ENCODE results near the gene PLA2G4F.

Gene PLA2G4F

DNA sequence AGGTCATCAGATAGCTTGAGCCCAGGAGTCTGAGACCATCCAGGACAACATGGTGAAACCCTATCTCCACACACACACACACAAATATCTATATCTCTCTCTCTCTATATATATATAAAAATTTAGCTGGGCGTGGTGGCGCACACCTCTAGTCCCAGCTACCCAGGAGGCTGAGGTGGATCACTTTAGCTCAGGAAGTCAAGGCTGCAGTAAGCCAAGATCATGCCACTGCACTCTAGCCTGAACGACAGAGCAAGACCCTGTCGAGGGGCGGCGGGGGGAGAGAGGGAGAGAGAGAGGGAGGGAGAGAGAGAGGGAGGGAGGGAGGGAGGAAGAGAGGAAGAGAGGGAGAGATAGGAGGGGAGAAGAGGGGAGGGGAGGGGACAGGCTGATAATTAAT lies 28.0 kb downstream of the PLA2G4F start:
- Histone ChIP-seq H2AK5ac (ENCODE audit: low read length, severe bottlenecking) (no peak overlapping the region), H3K4me3 (ENCODE audit: insufficient read depth in 1 of 2, low read depth in 1 of 2, low read length in 2 of 2) (no peak overlapping the region), H3K14ac (ENCODE audit: low read length in 2 of 2) (no peak overlapping the region), H4K91ac (ENCODE audit: low read length) (no peak overlapping the region), H3K36me3 (ENCODE audit: control insufficient read depth in 1 of 2, insufficient read depth in 2 of 2, low read depth in 1 of 2, low read length in 2 of 2) (no peaks in the 10 kb centered on the region), H2BK5ac (ENCODE audit: low read depth, low read length, poor library complexity, severe bottlenecking) (no peak overlapping the region), H3K9ac (ENCODE audit: low read length) (no peak overlapping the region), H2BK12ac (ENCODE audit: low read length in 2 of 2) (no peak overlapping the region), H2BK15ac (ENCODE audit: low read depth, poor library complexity, severe bottlenecking) (no peak overlapping the region), H3K4ac (ENCODE audit: low read depth in 1 of 2, low read length in 2 of 2) (no peak overlapping the region), H3K79me1 (replicated peaks; ENCODE audit: low read length, poor library complexity, severe bottlenecking) (no peaks in the 10 kb centered on the region), H3K23ac (ENCODE audit: low read length in 2 of 2) (no peak overlapping the region), H3K27ac (ENCODE audit: low read length, poor library complexity, severe bottlenecking) (no peak overlapping the region), H2AFZ (ENCODE audit: low read depth, low read length) (no peak overlapping the region), H4K8ac (ENCODE audit: low read length) (no peak overlapping the region), H3K18ac (ENCODE audit: low read depth in 1 of 2, low read length in 2 of 2) (no peak overlapping the region), H3K4me2 (ENCODE audit: low read length, poor library complexity, severe bottlenecking) (no peak overlapping the region), H3K27me3 (ENCODE audit: control insufficient read depth in 1 of 2, insufficient read depth in 1 of 2, low read length in 2 of 2) (peaks cover 39 to 79% of the 10 kb centered on the region in 2 experiments), H3K9me3 (ENCODE audit: control insufficient read depth, low read length) (no peaks in the 10 kb centered on the region), H3K4me1 (ENCODE audit: control insufficient read depth, insufficient read depth, low read depth, low read length) (peaks cover 5% of the 10 kb centered on the region), H2BK120ac (ENCODE audit: low read depth, low read length) (no peak overlapping the region)
- WGBS = 74% methylated on average over 6 of the region's 6 CpGs
- DNase-seq = no peak

DNA sequence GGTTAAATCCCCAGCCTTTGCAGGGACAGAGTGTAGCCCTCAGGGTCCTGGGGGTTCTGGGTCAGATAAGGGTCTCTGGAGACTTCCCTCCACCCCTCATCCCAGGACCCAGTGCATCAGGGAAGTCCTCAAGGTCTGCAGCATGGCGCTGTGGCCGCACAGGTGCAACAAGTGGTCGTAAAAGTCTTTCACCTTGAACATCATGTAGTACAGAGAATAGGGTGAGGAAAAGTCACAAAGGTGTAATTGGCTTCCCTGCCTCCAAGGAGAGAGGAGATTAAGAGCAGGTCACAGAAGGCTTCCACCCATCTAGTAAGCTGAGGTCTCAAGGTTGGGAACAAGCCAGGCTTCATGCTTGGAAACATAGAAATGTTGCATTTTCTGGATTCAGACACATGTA lies 32.9 kb downstream of the PLA2G4F start:
- no peak for DNase-seq
- Histone ChIP-seq H4K91ac (ENCODE audit: low read length) (no peak overlapping the region), H3K9me3 (ENCODE audit: control insufficient read depth, low read length) (no peaks in the 10 kb centered on the region), H2BK12ac (ENCODE audit: low read length in 2 of 2) (no peak overlapping the region), H2AK5ac (ENCODE audit: low read length, severe bottlenecking) (no peak overlapping the region), H3K79me1 (replicated peaks; ENCODE audit: low read length, poor library complexity, severe bottlenecking) (no peaks in the 10 kb centered on the region), H3K4me3 (ENCODE audit: insufficient read depth in 1 of 2, low read depth in 1 of 2, low read length in 2 of 2) (no peak overlapping the region), H3K27me3 (ENCODE audit: control insufficient read depth in 1 of 2, insufficient read depth in 1 of 2, low read length in 2 of 2) (peaks cover 61 to 75% of the 10 kb centered on the region in 2 experiments), H3K23ac (ENCODE audit: low read length in 2 of 2) (no peak overlapping the region), H3K4ac (ENCODE audit: low read depth in 1 of 2, low read length in 2 of 2) (no peak overlapping the region), H2BK5ac (ENCODE audit: low read depth, low read length, poor library complexity, severe bottlenecking) (no peak overlapping the region), H4K8ac (ENCODE audit: low read length) (no peak overlapping the region), H3K14ac (ENCODE audit: low read length in 2 of 2) (no peak overlapping the region), H3K4me1 (ENCODE audit: control insufficient read depth, insufficient read depth, low read depth, low read length) (no peaks in the 10 kb centered on the region), H3K9ac (ENCODE audit: low read length) (no peak overlapping the region), H3K36me3 (ENCODE audit: control insufficient read depth in 1 of 2, insufficient read depth in 2 of 2, low read depth in 1 of 2, low read length in 2 of 2) (no peaks in the 10 kb centered on the region), H2BK120ac (ENCODE audit: low read depth, low read length) (no peak overlapping the region), H3K4me2 (ENCODE audit: low read length, poor library complexity, severe bottlenecking) (no peak overlapping the region), H3K27ac (ENCODE audit: low read length, poor library complexity, severe bottlenecking) (no peak overlapping the region), H3K18ac (ENCODE audit: low read depth in 1 of 2, low read length in 2 of 2) (no peak overlapping the region), H2AFZ (ENCODE audit: low read depth, low read length) (no peak overlapping the region), H2BK15ac (ENCODE audit: low read depth, poor library complexity, severe bottlenecking) (no peak overlapping the region)
- 85% methylated on average over 3 of the region's 3 CpGs for WGBS

DNA sequence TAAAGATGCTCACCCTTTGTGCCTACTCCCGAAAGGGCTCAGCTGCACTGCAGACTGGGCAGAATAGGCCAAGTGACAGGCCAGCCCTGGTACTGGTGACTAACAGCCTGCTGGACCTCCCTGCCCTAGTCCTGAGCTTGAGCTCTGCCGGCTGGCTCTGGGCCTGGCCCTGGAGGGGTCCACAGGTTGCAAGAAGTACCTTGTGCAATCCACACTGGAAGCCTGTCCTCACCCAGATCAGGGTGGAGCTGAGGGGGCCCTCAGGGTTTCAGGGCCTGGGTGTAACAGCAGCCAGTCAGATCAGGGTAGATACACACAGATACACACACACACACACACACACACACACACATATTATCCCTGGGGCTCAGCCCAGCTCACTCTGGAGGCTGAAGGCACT lies 34.8 kb downstream of the PLA2G4F start:
- H3K27ac ChIP-seq (ENCODE audit: low read length, poor library complexity, severe bottlenecking) = no peak overlapping the region
- no peak overlapping the region for H3K18ac ChIP-seq (ENCODE audit: low read depth in 1 of 2, low read length in 2 of 2)
- H2AK5ac ChIP-seq (ENCODE audit: low read length, severe bottlenecking) = no peak overlapping the region
- H3K4me1 ChIP-seq (ENCODE audit: control insufficient read depth, insufficient read depth, low read depth, low read length) = no peaks in the 10 kb centered on the region
- no peak for DNase-seq
- H3K27me3 ChIP-seq (ENCODE audit: control insufficient read depth in 1 of 2, insufficient read depth in 1 of 2, low read length in 2 of 2) = peaks cover 48 to 65% of the 10 kb centered on the region in 2 experiments
- no peak overlapping the region for H3K9ac ChIP-seq (ENCODE audit: low read length)
- no peaks in the 10 kb centered on the region for H3K79me1 ChIP-seq (replicated peaks; ENCODE audit: low read length, poor library complexity, severe bottlenecking)
- H4K91ac ChIP-seq (ENCODE audit: low read length) = no peak overlapping the region
- H2AFZ ChIP-seq (ENCODE audit: low read depth, low read length) = no peak overlapping the region
- H2BK120ac ChIP-seq (ENCODE audit: low read depth, low read length) = no peak overlapping the region
- 52% methylated on average over 2 of the region's 2 CpGs for WGBS
- no peak overlapping the region for H3K4me2 ChIP-seq (ENCODE audit: low read length, poor library complexity, severe bottlenecking)
- H2BK12ac ChIP-seq (ENCODE audit: low read length in 2 of 2) = no peak overlapping the region
- H2BK15ac ChIP-seq (ENCODE audit: low read depth, poor library complexity, severe bottlenecking) = no peak overlapping the region
- H3K4me3 ChIP-seq (ENCODE audit: insufficient read depth in 1 of 2, low read depth in 1 of 2, low read length in 2 of 2) = no peak overlapping the region
- no peak overlapping the region for H3K14ac ChIP-seq (ENCODE audit: low read length in 2 of 2)
- H3K9me3 ChIP-seq (ENCODE audit: control insufficient read depth, low read length) = no peaks in the 10 kb centered on the region
- no peaks in the 10 kb centered on the region for H3K36me3 ChIP-seq (ENCODE audit: control insufficient read depth in 1 of 2, insufficient read depth in 2 of 2, low read depth in 1 of 2, low read length in 2 of 2)
- H3K23ac ChIP-seq (ENCODE audit: low read length in 2 of 2) = no peak overlapping the region
- H2BK5ac ChIP-seq (ENCODE audit: low read depth, low read length, poor library complexity, severe bottlenecking) = no peak overlapping the region
- H4K8ac ChIP-seq (ENCODE audit: low read length) = no peak overlapping the region
- no peak overlapping the region for H3K4ac ChIP-seq (ENCODE audit: low read depth in 1 of 2, low read length in 2 of 2)

DNA sequence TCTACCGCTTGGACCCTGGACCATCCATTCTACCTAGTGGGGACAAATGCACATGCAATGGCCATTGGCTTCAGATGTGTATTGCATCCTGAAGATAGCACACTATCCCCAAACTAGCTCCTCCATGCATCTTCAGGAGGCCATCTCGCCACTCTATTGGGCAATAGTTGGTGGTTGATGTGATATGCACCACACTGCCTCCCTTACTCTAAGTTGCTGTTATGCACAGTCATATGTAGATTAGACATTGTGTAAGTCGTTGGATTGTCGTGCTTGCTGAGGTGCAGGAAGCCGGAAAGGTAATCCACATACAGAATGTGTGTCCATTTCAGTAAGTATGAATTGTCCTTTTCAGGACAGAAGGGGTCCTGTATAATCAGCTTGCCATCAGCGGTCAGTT lies 35.4 kb downstream of the PLA2G4F start:
- Histone ChIP-seq H2AFZ (ENCODE audit: low read depth, low read length) (no peak overlapping the region), H3K9me3 (ENCODE audit: control insufficient read depth, low read length) (no peaks in the 10 kb centered on the region), H2BK12ac (ENCODE audit: low read length in 2 of 2) (no peak overlapping the region), H3K4me1 (ENCODE audit: control insufficient read depth, insufficient read depth, low read depth, low read length) (no peaks in the 10 kb centered on the region), H3K4me2 (ENCODE audit: low read length, poor library complexity, severe bottlenecking) (no peak overlapping the region), H3K27me3 (ENCODE audit: control insufficient read depth in 1 of 2, insufficient read depth in 1 of 2, low read length in 2 of 2) (peaks cover 48 to 64% of the 10 kb centered on the region in 2 experiments), H2AK5ac (ENCODE audit: low read length, severe bottlenecking) (no peak overlapping the region), H3K4me3 (ENCODE audit: insufficient read depth in 1 of 2, low read depth in 1 of 2, low read length in 2 of 2) (no peak overlapping the region), H2BK5ac (ENCODE audit: low read depth, low read length, poor library complexity, severe bottlenecking) (no peak overlapping the region), H4K91ac (ENCODE audit: low read length) (no peak overlapping the region), H3K4ac (ENCODE audit: low read depth in 1 of 2, low read length in 2 of 2) (no peak overlapping the region), H3K23ac (ENCODE audit: low read length in 2 of 2) (no peak overlapping the region), H3K14ac (ENCODE audit: low read length in 2 of 2) (no peak overlapping the region), H3K36me3 (ENCODE audit: control insufficient read depth in 1 of 2, insufficient read depth in 2 of 2, low read depth in 1 of 2, low read length in 2 of 2) (no peaks in the 10 kb centered on the region), H4K8ac (ENCODE audit: low read length) (no peak overlapping the region), H2BK120ac (ENCODE audit: low read depth, low read length) (no peak overlapping the region), H3K27ac (ENCODE audit: low read length, poor library complexity, severe bottlenecking) (no peak overlapping the region), H3K9ac (ENCODE audit: low read length) (no peak overlapping the region), H3K18ac (ENCODE audit: low read depth in 1 of 2, low read length in 2 of 2) (no peak overlapping the region), H3K79me1 (replicated peaks; ENCODE audit: low read length, poor library complexity, severe bottlenecking) (no peaks in the 10 kb centered on the region), H2BK15ac (ENCODE audit: low read depth, poor library complexity, severe bottlenecking) (no peak overlapping the region)
- 92% methylated on average over 6 of the region's 6 CpGs for whole genome bisulfite sequencing
- DNase-seq = no peak
